PC-3 (cell line): Measurements from ENCODE around the gene SEPTIN10. TPM values are rescaled to one million over a fixed set of nuclear protein-coding genes. Genes with fewer than 3 reads are reported as not detected.

Experiments used
- ATAC-seq: fragments of 200-7000 bp; cut with Tn5 transposase; 2 replicates; pipeline ENCODE4 v1.9.1; 2020; ENCODE audit warnings: mild to moderate bottlenecking, moderate library complexity
- BruUV-seq: library from RNA; stranded (reverse); fragments of 400-500 nt; replicated peaks from 2 replicates; lab custom pipeline; 2021; lab: Mats Ljungman, UMichigan
- CTCF ChIA-PET: fragments of 300-600 bp; sonication (Branson Sonifier 250); formaldehyde crosslinking; loops from one replicate; lab custom pipeline; 2022; ENCODE audit warnings: antibody characterized with exemption; lab: Charles Lee
- POLR2A ChIA-PET: fragments of 300-600 bp; sonication (Branson Sonifier 250); formaldehyde crosslinking; loops from one replicate; lab custom pipeline; 2022; ENCODE audit warnings: antibody characterized with exemption; ENCODE audit not compliant: unreplicated experiment; lab: Charles Lee
- DNase-seq: peaks from one replicate; pipeline ENCODE4 v3.0.0-alpha.2; 2015
- H2AFZ ChIP-seq: fragments of 300-600 bp; sonication (generic); 2 replicates; pipeline ENCODE4 v1.6.0; 2016; ENCODE audit warnings: antibody characterized with exemption, low read length
- H3F3A ChIP-seq: fragments of 300-600 bp; sonication (generic); one replicate; pipeline ENCODE4 v1.6.0; 2017; ENCODE audit warnings: antibody characterized with exemption, low read length, control low read depth, mild to moderate bottlenecking; ENCODE audit not compliant: unreplicated experiment
- H3K27ac ChIP-seq: fragments of 300-600 bp; sonication (generic); 2 replicates; pipeline ENCODE4 v1.5.1; 2016; ENCODE audit warnings: mild to moderate bottlenecking, low read length
- H3K27me3 ChIP-seq: fragments of 300-600 bp; sonication (generic); 2 replicates; pipeline ENCODE4 v1.6.1; 2016; ENCODE audit warnings: low read length, mixed read lengths
- H3K36me3 ChIP-seq: fragments of 300-600 bp; sonication (generic); 2 replicates; pipeline ENCODE4 v1.6.1; 2016; ENCODE audit warnings: low read depth, mixed run types, low read length, mixed read lengths
- H3K4me1 ChIP-seq: fragments of 300-600 bp; sonication (generic); 2 replicates; pipeline ENCODE4 v1.5.1; 2016; ENCODE audit warnings: low read length; ENCODE audit not compliant: insufficient read depth
- H3K4me2 ChIP-seq: fragments of 300-600 bp; sonication (generic); 2 replicates; pipeline ENCODE4 v1.6.0; 2016; ENCODE audit warnings: low read length
- H3K4me3 ChIP-seq: fragments of 300-600 bp; sonication (generic); 2 replicates; pipeline ENCODE4 v1.5.1; 2016; ENCODE audit warnings: mild to moderate bottlenecking, low read length, mixed read lengths
- H3K79me2 ChIP-seq: fragments of 300-600 bp; sonication (generic); 2 replicates; pipeline ENCODE4 v1.6.1; 2017; ENCODE audit warnings: low read length, mixed read lengths
- H3K9ac ChIP-seq: fragments of 300-600 bp; sonication (generic); 2 replicates; pipeline ENCODE4 v1.6.0; 2016; ENCODE audit warnings: mild to moderate bottlenecking, low read length
- H3K9me2 ChIP-seq: fragments of 300-600 bp; sonication (generic); replicated peaks from 2 replicates; pipeline ENCODE4 v1.6.1; 2016; ENCODE audit warnings: mixed run types, low read length, mixed read lengths
- H3K9me3 ChIP-seq: fragments of 300-600 bp; sonication (generic); 2 replicates; pipeline ENCODE4 v1.6.1; 2016; ENCODE audit warnings: low read length, mixed read lengths
- H4K20me1 ChIP-seq: fragments of 300-600 bp; sonication (generic); 2 replicates; pipeline ENCODE4 v1.6.1; 2016; ENCODE audit warnings: low read length, mixed read lengths
- CTCF ChIP-seq: fragments of 300-600 bp; sonication (generic); conservative IDR thresholded peaks from 2 replicates; pipeline ENCODE4 v1.5.1; 2017; ENCODE audit warnings: antibody characterized with exemption, low read depth, mild to moderate bottlenecking, low read length
- EZH2 ChIP-seq: fragments of 300-600 bp; sonication (generic); IDR thresholded peaks from one replicate; pipeline ENCODE4 v1.6.1; 2017; ENCODE audit warnings: antibody characterized with exemption, mild to moderate bottlenecking, low read length; ENCODE audit not compliant: unreplicated experiment
- EZH2phosphoT487 ChIP-seq: fragments of 300-600 bp; sonication (generic); IDR thresholded peaks from 2 replicates; pipeline ENCODE4 v1.6.1; 2018; ENCODE audit warnings: mild to moderate bottlenecking, antibody characterized with exemption, low read length, borderline replicate concordance
- intact Hi-C: fragments of 100-400 bp; cut with micrococcal nuclease; formaldehyde crosslinking; loops from 2 replicates; pipeline ENCODE4 v1.9.0; 2023
- total RNA-seq: library from RNA; depleted of rRNA; stranded (reverse); fragments of >200 nt; gene quantifications from 2 replicates; pipeline ENCODE4 v1.2.3, GENCODE V29; 2014

Gene SEPTIN10
- total RNA-seq, 1 experiment from 2014 or later: 36.1 TPM

GRCh38 chr2:109545828-109546713 lies 67.7 kb downstream of the SEPTIN10 start:
- Histone ChIP-seq H3F3A (no peaks in the 10 kb centered on the region), H3K4me2 (no peak overlapping the region), H3K27ac (no peak overlapping the region), H3K9me3 (no peaks in the 10 kb centered on the region), H3K4me1 (no peaks in the 10 kb centered on the region), H3K9ac (no peak overlapping the region), H3K9me2 (no peaks in the 10 kb centered on the region), H3K27me3 (no peaks in the 10 kb centered on the region), H3K79me2 (no peaks in the 10 kb centered on the region), H3K4me3 (no peak overlapping the region), H4K20me1 (no peaks in the 10 kb centered on the region), H2AFZ (no peak overlapping the region), H3K36me3 (no peaks in the 10 kb centered on the region)
- intact Hi-C loops: loop anchor here (1.0 kb wide), 4 partner anchors 66 to 190 kb away; no protein-coding TSS in a partner anchor
- DNase-seq (peak; percentile 76), ATAC-seq (peak; percentile 82)
- TF ChIP-seq EZH2phosphoT487 (no peak), CTCF (peak; percentile 92)
- ChIA-PET CTCF (interaction anchor here (0.6 to 1.9 kb wide), 7 partner anchors 32 to 190 kb away, joined by 3 to 20 read pairs (median 4); no protein-coding TSS in a partner anchor), POLR2A (interaction anchor here (0.6 kb wide), 1 partner anchor 69 kb away, joined by 7 read pairs; no protein-coding TSS in a partner anchor)
- no TSS peak for BruUV-seq

DNA sequence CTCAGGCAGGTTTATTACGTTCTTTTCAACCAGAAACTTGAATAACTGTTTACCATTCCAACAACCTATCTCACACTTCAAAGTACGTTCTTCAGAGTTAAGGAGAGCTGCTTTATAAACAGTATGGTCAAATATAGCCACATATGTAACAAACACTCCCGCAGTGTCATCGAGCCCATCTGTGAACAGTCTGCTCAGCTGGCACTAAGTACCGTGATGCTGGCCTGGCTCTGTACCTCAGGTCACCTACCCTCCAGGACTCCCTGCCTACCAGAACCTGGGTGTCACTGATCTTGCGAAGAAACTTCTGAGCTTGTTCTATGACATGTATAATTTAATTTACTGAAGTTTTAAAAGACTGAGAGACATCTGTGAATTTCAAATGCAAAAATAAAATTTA lies 71.4 kb downstream of the SEPTIN10 start:
- Histone ChIP-seq H3K9ac (no peak overlapping the region), H3K9me2 (no peaks in the 10 kb centered on the region), H3F3A (no peaks in the 10 kb centered on the region), H2AFZ (no peak overlapping the region), H3K79me2 (no peaks in the 10 kb centered on the region), H3K4me3 (no peak overlapping the region), H3K27ac (no peak overlapping the region), H4K20me1 (no peaks in the 10 kb centered on the region), H3K9me3 (no peaks in the 10 kb centered on the region), H3K27me3 (no peaks in the 10 kb centered on the region), H3K36me3 (no peaks in the 10 kb centered on the region), H3K4me1 (no peaks in the 10 kb centered on the region), H3K4me2 (no peak overlapping the region)
- ATAC-seq (no peak), DNase-seq (no peak)
- intact Hi-C loops: no loop called here
- ChIA-PET CTCF (no interaction called here), POLR2A (no interaction called here)
- no TSS peak for BruUV-seq
- TF ChIP-seq CTCF: no peak
- no peak for TF ChIP-seq EZH2phosphoT487
- TF ChIP-seq EZH2: no peak

DNA sequence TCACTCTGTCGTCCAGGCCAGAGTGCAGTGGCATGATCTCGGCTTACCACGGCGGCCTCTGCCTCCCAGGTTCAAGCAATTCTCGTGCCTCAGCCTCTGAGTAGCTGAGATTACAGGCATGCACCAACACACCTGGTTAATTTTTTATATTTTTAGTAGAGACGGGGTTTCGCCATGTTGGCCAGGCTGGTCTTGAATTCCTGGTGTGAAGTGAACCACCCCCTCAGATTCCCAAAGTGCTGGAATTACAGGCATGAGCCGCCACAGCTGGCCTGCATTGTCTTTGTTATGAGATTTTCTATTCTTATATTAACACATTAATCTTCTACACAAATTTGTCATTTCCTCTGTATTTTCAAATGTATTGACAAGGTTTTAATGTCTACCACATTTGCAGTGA lies 75.2 kb downstream of the SEPTIN10 start:
- Histone ChIP-seq H3K27ac (no peak overlapping the region), H3K9me2 (no peaks in the 10 kb centered on the region), H4K20me1 (no peaks in the 10 kb centered on the region), H3K4me1 (no peaks in the 10 kb centered on the region), H3K4me2 (no peak overlapping the region), H2AFZ (no peak overlapping the region), H3K27me3 (no peaks in the 10 kb centered on the region), H3K79me2 (no peaks in the 10 kb centered on the region), H3K9me3 (no peaks in the 10 kb centered on the region), H3K36me3 (no peaks in the 10 kb centered on the region), H3K9ac (no peak overlapping the region), H3F3A (no peaks in the 10 kb centered on the region), H3K4me3 (no peak overlapping the region)
- DNase-seq: no peak
- BruUV-seq: no TSS peak
- ATAC-seq: no peak
- POLR2A ChIA-PET: no interaction called here
- intact Hi-C loops: no loop called here
- TF ChIP-seq EZH2: no peak
- TF ChIP-seq CTCF: no peak
- no peak for TF ChIP-seq EZH2phosphoT487
- CTCF ChIA-PET: no interaction called here
